ENCODE data around the gene PLEKHN1. TPM values are rescaled to one million over a fixed set of nuclear protein-coding genes. Genes with fewer than 3 reads are reported as not detected.
"Not testable (repeated sequence)": the region's sequence is repeated elsewhere in the genome, so short reads cannot be mapped to it uniquely, and the experiment has no call there.

The PLEKHN1 gene
- total RNA-seq, 4 donors from 2014 or later, result 0.14 to 1.4 TPM; not detected in 2

GRCh38 chr1:944341-945325 lies 21.6 kb upstream of the PLEKHN1 start:
- TF ChIP-seq POLR2AphosphoS5 (IDR thresholded peaks at IDR 0.05) (no peak), CTCF (IDR thresholded peaks at IDR 0.05) (no peak), EP300 (IDR thresholded peaks at IDR 0.05; ENCODE audit: low read depth) (no peak), POLR2A (IDR thresholded peaks at IDR 0.05) (no peak)
- no peak overlapping the region for H3K4me3 ChIP-seq
- intact Hi-C loops (cut with DNase I; ENCODE audit: low total_unique reads) (no loop called here), in situ Hi-C loops (cut with MboI; ENCODE audit: low pct_ligation_motif_present in 1 of 4, low pct_unique_long_range_greater_than_20kb in 1 of 4, low sequenced_read_pairs in 3 of 4) (no loop called here)
- peaks cover 42% of the 10 kb centered on the region for H3K27me3 ChIP-seq
- DNase-seq, result no peak
- H3K36me3 ChIP-seq, result peaks cover 0 to 5% (median 2%) of the 10 kb centered on the region in 4 donors
- H3K27ac ChIP-seq, result peak overlapping the region; percentile 27 to 82 (median 70)
- H3K4me1 ChIP-seq, result peaks cover 21 to 38% (median 34%) of the 10 kb centered on the region in 4 donors
- 62 to 66% methylated on average over 2 to 28 of the region's 28 CpGs for WGBS, 2 donors (ENCODE audit: low coverage in 1 of 2)
- H3K9me3 ChIP-seq, result no peaks in the 10 kb centered on the region

- Histone ChIP-seq H3K4me1 (peaks cover 11 to 27% (median 23%) of the 10 kb centered on the region in 4 donors), H3K4me3 (no peak overlapping the region), H3K27ac (no peak overlapping the region), H3K9me3 (no peaks in the 10 kb centered on the region), H3K27me3 (peaks cover 30% of the 10 kb centered on the region), H3K36me3 (peaks cover 0 to 5% (median 2%) of the 10 kb centered on the region in 4 donors)
- no peak for DNase-seq
- WGBS, 2 donors (ENCODE audit: low coverage in 1 of 2), result 85% methylated on average over 29 of the region's 29 CpGs; no CpG with 5 or more reads in 1 of the 2 donors
- in situ Hi-C loops (cut with MboI; ENCODE audit: low pct_ligation_motif_present in 1 of 4, low pct_unique_long_range_greater_than_20kb in 1 of 4, low sequenced_read_pairs in 3 of 4), result no loop called here
- intact Hi-C loops (cut with DNase I; ENCODE audit: low total_unique reads), result no loop called here
- TF ChIP-seq EP300 (IDR thresholded peaks at IDR 0.05; ENCODE audit: low read depth) (no peak), POLR2A (IDR thresholded peaks at IDR 0.05) (no peak), POLR2AphosphoS5 (IDR thresholded peaks at IDR 0.05) (no peak), CTCF (IDR thresholded peaks at IDR 0.05) (no peak)
Measured at GRCh38 chr1:945688-946556, 20.4 kb upstream of the PLEKHN1 start.

DNA sequence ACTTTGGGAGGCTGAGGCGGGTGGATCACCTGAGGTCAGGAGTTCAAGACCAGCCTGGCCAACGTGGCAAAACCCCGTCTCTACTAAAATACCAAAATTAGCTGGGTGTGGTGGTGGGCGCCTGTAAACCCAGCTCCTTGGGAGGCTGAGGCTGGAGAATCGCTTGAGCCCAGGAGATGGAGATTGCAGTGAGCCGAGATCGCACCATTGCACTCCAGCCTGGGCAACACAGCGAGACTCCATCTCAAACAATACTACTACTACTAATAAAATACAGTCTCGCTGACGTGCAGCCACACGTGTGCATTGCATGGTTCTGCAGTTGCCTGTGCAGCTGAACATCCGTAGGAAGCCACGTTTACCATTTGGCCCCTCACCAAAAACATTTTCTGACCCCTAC lies 19.5 kb upstream of the PLEKHN1 start:
- in situ Hi-C loops (cut with MboI; ENCODE audit: low pct_ligation_motif_present in 1 of 4, low pct_unique_long_range_greater_than_20kb in 1 of 4, low sequenced_read_pairs in 3 of 4); H3K9me3 ChIP-seq; intact Hi-C loops (cut with DNase I; ENCODE audit: low total_unique reads); H3K27ac ChIP-seq; DNase-seq; H3K4me3 ChIP-seq: not testable (repeated sequence)
- peaks cover 4 to 18% (median 14%) of the 10 kb centered on the region in 4 donors for H3K4me1 ChIP-seq
- peaks cover 21% of the 10 kb centered on the region for H3K27me3 ChIP-seq
- H3K36me3 ChIP-seq, result peaks cover 0 to 10% (median 3%) of the 10 kb centered on the region in 4 donors
- 90% methylated on average over 13 of the region's 13 CpGs; no CpG with 5 or more reads in 1 of the 2 donors for WGBS, 2 donors (ENCODE audit: low coverage in 1 of 2)

DNA sequence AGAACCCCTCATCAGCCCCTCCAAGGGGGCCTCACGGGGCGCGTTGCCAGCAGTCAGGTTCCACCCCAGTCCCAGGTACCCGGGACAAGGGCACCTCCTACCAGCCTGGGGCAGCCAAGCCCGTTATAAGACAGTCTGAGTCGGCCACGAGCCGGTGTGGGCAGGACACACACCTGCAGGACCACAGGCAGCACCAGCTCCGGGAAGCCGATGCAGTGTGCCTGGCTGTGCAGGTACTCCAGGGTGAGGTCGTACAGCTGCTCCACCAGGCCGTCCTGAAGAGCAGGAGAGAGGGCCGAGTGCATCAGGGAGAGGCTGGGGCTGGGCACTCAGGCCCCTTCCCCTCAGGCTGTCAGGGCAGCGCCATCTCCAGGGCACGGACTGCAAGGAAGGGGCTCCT lies 18.3 kb upstream of the PLEKHN1 start:
- Histone ChIP-seq H3K27ac (no peak overlapping the region), H3K9me3 (no peaks in the 10 kb centered on the region), H3K4me3 (no peak overlapping the region), H3K36me3 (peaks cover 0 to 21% (median 5%) of the 10 kb centered on the region in 4 donors), H3K4me1 (peaks cover 0 to 7% (median 3%) of the 10 kb centered on the region in 4 donors), H3K27me3 (peaks cover 9% of the 10 kb centered on the region)
- TF ChIP-seq POLR2AphosphoS5 (IDR thresholded peaks at IDR 0.05) (no peak), POLR2A (IDR thresholded peaks at IDR 0.05) (no peak), EP300 (IDR thresholded peaks at IDR 0.05; ENCODE audit: low read depth) (no peak), CTCF (IDR thresholded peaks at IDR 0.05) (no peak)
- in situ Hi-C loops (cut with MboI; ENCODE audit: low pct_ligation_motif_present in 1 of 4, low pct_unique_long_range_greater_than_20kb in 1 of 4, low sequenced_read_pairs in 3 of 4), result no loop called here
- no peak for DNase-seq
- intact Hi-C loops (cut with DNase I; ENCODE audit: low total_unique reads), result no loop called here
- 92% methylated on average over 7 of the region's 15 CpGs; no CpG with 5 or more reads in 1 of the 2 donors for WGBS, 2 donors (ENCODE audit: low coverage in 1 of 2)

Measured in transverse colon (tissue), 4 donors.